ENCODE data around the gene KRTAP10-3.

KRTAP10-3 gene

GRCh38 chr21:44535963-44536362 lies 22.6 kb downstream of the KRTAP10-3 start:
- H3K4me2 ChIP-seq, result no peak overlapping the region
- no peaks in the 10 kb centered on the region for H4K20me1 ChIP-seq
- H3K27me3 ChIP-seq, result no peaks in the 10 kb centered on the region
- H3K4me1 ChIP-seq, result no peaks in the 10 kb centered on the region
- no peak for TF ChIP-seq Cebpa-rat (IDR thresholded peaks at IDR 0.05)
- no peaks in the 10 kb centered on the region for H3K36me3 ChIP-seq
- no peaks in the 10 kb centered on the region for H3K9me3 ChIP-seq
- no peak overlapping the region for H3K27ac ChIP-seq
- no peak overlapping the region for H3K9ac ChIP-seq
- no peak overlapping the region for H3K4me3 ChIP-seq

GRCh38 chr21:44534688-44535087 lies 23.9 kb downstream of the KRTAP10-3 start:
- Histone ChIP-seq H3K4me2 (no peak overlapping the region), H3K4me1 (no peaks in the 10 kb centered on the region), H3K27ac (no peak overlapping the region), H4K20me1 (no peaks in the 10 kb centered on the region), H3K9me3 (no peaks in the 10 kb centered on the region), H3K27me3 (no peaks in the 10 kb centered on the region), H3K9ac (no peak overlapping the region), H3K36me3 (no peaks in the 10 kb centered on the region), H3K4me3 (no peak overlapping the region)
- TF ChIP-seq Cebpa-rat (IDR thresholded peaks at IDR 0.05), result no peak

GRCh38 chr21:44533891-44534627 lies 24.5 kb downstream of the KRTAP10-3 start:
- H3K9ac ChIP-seq, result no peak overlapping the region
- H3K4me2 ChIP-seq, result no peak overlapping the region
- H3K36me3 ChIP-seq, result no peaks in the 10 kb centered on the region
- no peaks in the 10 kb centered on the region for H4K20me1 ChIP-seq
- no peaks in the 10 kb centered on the region for H3K9me3 ChIP-seq
- H3K27ac ChIP-seq, result no peak overlapping the region
- H3K27me3 ChIP-seq, result no peaks in the 10 kb centered on the region
- no peak for TF ChIP-seq Cebpa-rat (IDR thresholded peaks at IDR 0.05)
- no peak overlapping the region for H3K4me3 ChIP-seq
- no peaks in the 10 kb centered on the region for H3K4me1 ChIP-seq

GRCh38 chr21:44533121-44533890 lies 25.3 kb downstream of the KRTAP10-3 start:
- TF ChIP-seq Cebpa-rat (IDR thresholded peaks at IDR 0.05), result no peak
- Histone ChIP-seq H3K27me3 (no peaks in the 10 kb centered on the region), H3K4me2 (no peak overlapping the region), H3K4me3 (no peak overlapping the region), H4K20me1 (no peaks in the 10 kb centered on the region), H3K9me3 (no peaks in the 10 kb centered on the region), H3K4me1 (no peaks in the 10 kb centered on the region), H3K27ac (no peak overlapping the region), H3K36me3 (no peaks in the 10 kb centered on the region), H3K9ac (no peak overlapping the region)

GRCh38 chr21:44532712-44533111 lies 25.9 kb downstream of the KRTAP10-3 start:
- H3K9me3 ChIP-seq, result no peaks in the 10 kb centered on the region
- H3K36me3 ChIP-seq, result no peaks in the 10 kb centered on the region
- TF ChIP-seq Cebpa-rat (IDR thresholded peaks at IDR 0.05), result no peak
- H3K27ac ChIP-seq, result no peak overlapping the region
- no peaks in the 10 kb centered on the region for H3K27me3 ChIP-seq
- no peak overlapping the region for H3K4me3 ChIP-seq
- H4K20me1 ChIP-seq, result no peaks in the 10 kb centered on the region
- H3K4me1 ChIP-seq, result no peaks in the 10 kb centered on the region
- no peak overlapping the region for H3K4me2 ChIP-seq
- H3K9ac ChIP-seq, result no peak overlapping the region

GRCh38 chr21:44531606-44532564 lies 26.7 kb downstream of the KRTAP10-3 start:
- Histone ChIP-seq H3K4me3 (no peak overlapping the region), H3K4me2 (no peak overlapping the region), H3K9ac (no peak overlapping the region), H3K9me3 (no peaks in the 10 kb centered on the region), H3K4me1 (no peaks in the 10 kb centered on the region), H3K36me3 (no peaks in the 10 kb centered on the region), H4K20me1 (no peaks in the 10 kb centered on the region), H3K27ac (no peak overlapping the region), H3K27me3 (no peaks in the 10 kb centered on the region)
- no peak for TF ChIP-seq Cebpa-rat (IDR thresholded peaks at IDR 0.05)

- Histone ChIP-seq H3K9me3 (no peaks in the 10 kb centered on the region), H3K27ac (no peak overlapping the region), H4K20me1 (no peaks in the 10 kb centered on the region), H3K4me2 (no peak overlapping the region), H3K4me1 (no peaks in the 10 kb centered on the region), H3K4me3 (no peak overlapping the region), H3K9ac (no peak overlapping the region), H3K27me3 (no peaks in the 10 kb centered on the region), H3K36me3 (no peaks in the 10 kb centered on the region)
- TF ChIP-seq Cebpa-rat (IDR thresholded peaks at IDR 0.05), result no peak
These were observed 27.5 kb downstream of the KRTAP10-3 start for GRCh38 chr21:44530903-44531605.

GRCh38 chr21:44530221-44530902 lies 28.2 kb downstream of the KRTAP10-3 start:
- Histone ChIP-seq H3K4me2 (no peak overlapping the region), H3K27me3 (no peaks in the 10 kb centered on the region), H3K27ac (no peak overlapping the region), H3K9me3 (peaks cover 1% of the 10 kb centered on the region), H4K20me1 (no peaks in the 10 kb centered on the region), H3K36me3 (no peaks in the 10 kb centered on the region), H3K4me1 (no peaks in the 10 kb centered on the region), H3K4me3 (no peak overlapping the region), H3K9ac (no peak overlapping the region)
- TF ChIP-seq Cebpa-rat (IDR thresholded peaks at IDR 0.05), result no peak
